Loucy (cell line): Measurements from ENCODE around the gene IGFBP3.

Experiments
- H2AFZ ChIP-seq: fragments of 200-600 bp; sonication (generic); 2 replicates; pipeline ENCODE4 v1.6.0; 2016; ENCODE audit warnings: antibody characterized with exemption, mild to moderate bottlenecking, low read length, moderate library complexity
- H3F3A ChIP-seq: fragments of 200-600 bp; 2 replicates; pipeline ENCODE4 v1.6.0; 2016; ENCODE audit warnings: antibody characterized with exemption, low read depth, mild to moderate bottlenecking
- H3K27me3 ChIP-seq: fragments of 200-600 bp; sonication (generic); 2 replicates; pipeline ENCODE4 v1.6.1; 2014; ENCODE audit warnings: low read length, mild to moderate bottlenecking; ENCODE audit not compliant: insufficient read depth, poor library complexity, severe bottlenecking
- H3K36me3 ChIP-seq: fragments of 200-600 bp; sonication (generic); 2 replicates; pipeline ENCODE4 v1.6.1; 2016; ENCODE audit warnings: low read length; ENCODE audit not compliant: insufficient read depth
- H3K4me1 ChIP-seq: fragments of 200-600 bp; sonication (generic); 2 replicates; pipeline ENCODE4 v1.5.1; 2014; ENCODE audit warnings: low read length, mild to moderate bottlenecking; ENCODE audit not compliant: insufficient read depth, poor library complexity, severe bottlenecking
- H3K4me2 ChIP-seq: fragments of 200-600 bp; sonication (generic); 2 replicates; pipeline ENCODE4 v1.6.0; 2014; ENCODE audit warnings: antibody characterized with exemption, low read length, low read depth, mild to moderate bottlenecking; ENCODE audit not compliant: poor library complexity, severe bottlenecking
- H3K4me3 ChIP-seq: fragments of 200-600 bp; sonication (generic); 2 replicates; pipeline ENCODE4 v1.5.1; 2014; ENCODE audit warnings: low read length, mild to moderate bottlenecking, mixed read lengths; ENCODE audit not compliant: poor library complexity, severe bottlenecking
- H3K79me2 ChIP-seq: fragments of 200-600 bp; sonication (generic); 2 replicates; pipeline ENCODE4 v1.6.1; 2014; ENCODE audit warnings: low read length; ENCODE audit not compliant: insufficient read depth
- H3K9ac ChIP-seq: fragments of 200-600 bp; sonication (generic); 2 replicates; pipeline ENCODE4 v1.6.0; 2014; ENCODE audit warnings: mild to moderate bottlenecking, low read depth, low read length, moderate library complexity; ENCODE audit not compliant: poor library complexity, severe bottlenecking
- H3K9me2 ChIP-seq: fragments of 200-600 bp; sonication (generic); replicated peaks from 2 replicates; pipeline ENCODE4 v1.6.1; 2016; ENCODE audit warnings: low read depth, low read length, mixed read lengths
- H3K9me3 ChIP-seq: fragments of 200-600 bp; sonication (generic); 2 replicates; pipeline ENCODE4 v1.6.1; 2014; ENCODE audit warnings: mild to moderate bottlenecking, antibody characterized with exemption, low read length, low read depth; ENCODE audit not compliant: insufficient read depth
- H4K20me1 ChIP-seq: fragments of 200-600 bp; sonication (generic); 2 replicates; pipeline ENCODE4 v1.6.0; 2014; ENCODE audit warnings: antibody characterized with exemption, low read length, mild to moderate bottlenecking; ENCODE audit not compliant: insufficient read depth, poor library complexity, severe bottlenecking
- CTCF ChIP-seq: fragments of 200-600 bp; sonication (generic); conservative IDR thresholded peaks from 2 replicates; pipeline ENCODE4 v1.5.1; 2014; ENCODE audit warnings: mild to moderate bottlenecking, antibody characterized with exemption, low read length
- EZH2phosphoT487 ChIP-seq: fragments of 200-600 bp; IDR thresholded peaks from 2 replicates; pipeline ENCODE4 v1.6.1; 2018; ENCODE audit warnings: antibody characterized with exemption, mild to moderate bottlenecking, moderate library complexity, borderline replicate concordance

The IGFBP3 gene

GRCh38 chr7:45873355-45873754, 47.7 kb downstream of the IGFBP3 start:
- H3K36me3 ChIP-seq = no peaks in the 10 kb centered on the region
- H3K4me1 ChIP-seq = no peaks in the 10 kb centered on the region
- TF ChIP-seq CTCF = no peak
- TF ChIP-seq EZH2phosphoT487 = no peak
- no peaks in the 10 kb centered on the region for H3K9me3 ChIP-seq
- no peaks in the 10 kb centered on the region for H3K9me2 ChIP-seq
- H3K79me2 ChIP-seq = no peaks in the 10 kb centered on the region
- no peaks in the 10 kb centered on the region for H3F3A ChIP-seq
- H3K4me2 ChIP-seq = no peak overlapping the region
- H4K20me1 ChIP-seq = no peaks in the 10 kb centered on the region
- H2AFZ ChIP-seq = no peak overlapping the region
- no peak overlapping the region for H3K9ac ChIP-seq
- no peak overlapping the region for H3K4me3 ChIP-seq
- H3K27me3 ChIP-seq = no peaks in the 10 kb centered on the region

GRCh38 chr7:45873035-45873354, 48.1 kb downstream of the IGFBP3 start, which contains the start of gene CCDC201:
Gene CCDC201 (minus strand): TSS chr7:45873082. CDS start chr7:45873007, 75 bp downstream.
- no peaks in the 10 kb centered on the region for H3K36me3 ChIP-seq
- H3K4me3 ChIP-seq = no peak within 1 kb of the TSS
- no peaks in the 10 kb centered on the region for H4K20me1 ChIP-seq
- H3K9me3 ChIP-seq = no peaks in the 10 kb centered on the region
- H3F3A ChIP-seq = no peaks in the 10 kb centered on the region
- no peaks in the 10 kb centered on the region for H3K27me3 ChIP-seq
- H3K9me2 ChIP-seq = no peaks in the 10 kb centered on the region
- H3K79me2 ChIP-seq = no peaks in the 10 kb centered on the region
- H3K4me1 ChIP-seq = no peaks in the 10 kb centered on the region
- no peak within 1 kb of the TSS for H2AFZ ChIP-seq
- H3K9ac ChIP-seq = no peak within 1 kb of the TSS
- TF ChIP-seq CTCF (no peak), EZH2phosphoT487 (no peak)
- H3K4me2 ChIP-seq = no peak within 1 kb of the TSS

GRCh38 chr7:45872116-45873034, 48.7 kb downstream of the IGFBP3 start:
- Histone ChIP-seq H3K27me3 (no peaks in the 10 kb centered on the region), H3K79me2 (no peaks in the 10 kb centered on the region), H3K9me2 (no peaks in the 10 kb centered on the region), H3K4me2 (no peak overlapping the region), H3F3A (no peaks in the 10 kb centered on the region), H2AFZ (no peak overlapping the region), H3K36me3 (no peaks in the 10 kb centered on the region), H3K4me1 (no peaks in the 10 kb centered on the region), H3K9ac (no peak overlapping the region), H4K20me1 (no peaks in the 10 kb centered on the region), H3K9me3 (no peaks in the 10 kb centered on the region), H3K4me3 (no peak overlapping the region)
- peak; percentile 31 for TF ChIP-seq CTCF
- TF ChIP-seq EZH2phosphoT487 = no peak
